ENCODE measurements around the gene SLC35G2. TPM values are rescaled to one million over a fixed set of nuclear protein-coding genes. Genes with fewer than 3 reads are reported as not detected.

SLC35G2 gene
- total and polyA plus RNA-seq, 2 of the 4 experiments (the other 2 are of a cell fraction), result 6.6 to 7.0 TPM

GRCh38 chr3:136805795-136806194 is 13.1 kb upstream of the SLC35G2 start:
- no peak overlapping the region for H3K14ac ChIP-seq (replicated peaks; ENCODE audit: low read depth, low read length)
- 62% methylated on average over 2 of the region's 3 CpGs; no CpG with 5 or more reads in 1 of the 2 experiments for WGBS, 2 experiments (ENCODE audit: extremely low coverage in 2 of 2, insufficient read length in 1 of 2)
- H4K91ac ChIP-seq (ENCODE audit: insufficient read depth, low read depth, low read length), result no peak overlapping the region
- H3K4ac ChIP-seq (ENCODE audit: low read depth, low read length), result no peak overlapping the region
- no peak overlapping the region for H3K56ac ChIP-seq (ENCODE audit: extremely low read depth, insufficient read depth, low read length)
- H3K9me1 ChIP-seq (ENCODE audit: insufficient read depth, low read length), result no peaks in the 10 kb centered on the region
- no peak overlapping the region for H3K9ac ChIP-seq (ENCODE audit: low read depth, low read length)
- H3K18ac ChIP-seq (ENCODE audit: low read depth, low read length), result no peak overlapping the region
- intact Hi-C loops (cut with micrococcal nuclease) (no loop called here), in situ Hi-C loops (cut with MboI; ENCODE audit: low sequenced_read_pairs) (no loop called here), dilution Hi-C loops (cut with HindIII; ENCODE audit: low sequenced_read_pairs, unreplicated experiment) (no loop called here)
- DNase-seq (no peak), ATAC-seq (ENCODE audit: low read depth) (no peak)
- H4K20me1 ChIP-seq (ENCODE audit: insufficient read depth, low read length), result no peaks in the 10 kb centered on the region
- H3K27me3 ChIP-seq (ENCODE audit: control insufficient read depth, insufficient read depth, low read length), result no peaks in the 10 kb centered on the region
- H2BK20ac ChIP-seq (ENCODE audit: low read depth, low read length), result no peak overlapping the region
- no peaks in the 10 kb centered on the region for H3K36me3 ChIP-seq (ENCODE audit: control insufficient read depth, insufficient read depth, low read length)
- POLR2A ChIA-PET (ENCODE audit: unreplicated experiment), result no interaction called here
- H3K4me3 ChIP-seq (ENCODE audit: insufficient read depth, low read depth, low read length), result no peak overlapping the region
- no peak overlapping the region for H4K8ac ChIP-seq (ENCODE audit: low read depth in 2 of 2, low read length in 2 of 2)
- H2BK120ac ChIP-seq (ENCODE audit: low read depth, low read length), result no peak overlapping the region
- H3K4me1 ChIP-seq (ENCODE audit: control insufficient read depth, insufficient read depth, low read length), result no peaks in the 10 kb centered on the region
- H4K5ac ChIP-seq (ENCODE audit: low read depth, low read length), result no peak overlapping the region
- no TSS peak for BruUV-seq (replicated peaks)
- H3K9me3 ChIP-seq (ENCODE audit: control insufficient read depth, insufficient read depth, low read length), result no peaks in the 10 kb centered on the region
- no peak overlapping the region for H3K27ac ChIP-seq (ENCODE audit: insufficient read depth, low read length)
- no peaks in the 10 kb centered on the region for H3K79me1 ChIP-seq (ENCODE audit: low read depth in 1 of 2, low read length in 2 of 2)
- no peak overlapping the region for H2AK9ac ChIP-seq (replicated peaks; ENCODE audit: low read depth, low read length, poor library complexity)
- no peak overlapping the region for H2AFZ ChIP-seq (replicated peaks; ENCODE audit: low read length, poor library complexity)
- H2BK15ac ChIP-seq (ENCODE audit: low read depth, low read length), result no peak overlapping the region
- CTCF ChIA-PET, result no interaction called here
- H3K4me2 ChIP-seq (ENCODE audit: low read depth, low read length), result no peak overlapping the region
- no peak overlapping the region for H2AK5ac ChIP-seq (ENCODE audit: low read depth, low read length)
- H3K23ac ChIP-seq (ENCODE audit: low read depth, low read length), result no peak overlapping the region
- no peak overlapping the region for H2BK5ac ChIP-seq (ENCODE audit: low read depth, low read length, poor library complexity, severe bottlenecking)
- TF ChIP-seq CTCF (conservative IDR thresholded peaks at IDR 0.05; ENCODE audit: low read depth, low read length) (no peak), RCOR1 (IDR thresholded peaks at IDR 0.05; ENCODE audit: insufficient replicate concordance, low read length) (no peak), FOS (IDR thresholded peaks at IDR 0.05; ENCODE audit: low read depth, low read length) (no peak)
- TF ChIP-seq, protein P1, sequence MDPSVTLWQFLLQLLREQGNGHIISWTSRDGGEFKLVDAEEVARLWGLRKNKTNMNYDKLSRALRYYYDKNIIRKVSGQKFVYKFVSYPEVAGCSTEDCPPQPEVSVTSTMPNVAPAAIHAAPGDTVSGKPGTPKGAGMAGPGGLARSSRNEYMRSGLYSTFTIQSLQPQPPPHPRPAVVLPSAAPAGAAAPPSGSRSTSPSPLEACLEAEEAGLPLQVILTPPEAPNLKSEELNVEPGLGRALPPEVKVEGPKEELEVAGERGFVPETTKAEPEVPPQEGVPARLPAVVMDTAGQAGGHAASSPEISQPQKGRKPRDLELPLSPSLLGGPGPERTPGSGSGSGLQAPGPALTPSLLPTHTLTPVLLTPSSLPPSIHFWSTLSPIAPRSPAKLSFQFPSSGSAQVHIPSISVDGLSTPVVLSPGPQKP (IDR thresholded peaks at IDR 0.05; ENCODE audit: borderline replicate concordance, low read depth, low read length), result no peak

All from IMR-90 (cell line).